Testis (tissue), 2 donors: ENCODE data around the gene TNFRSF4.

Source experiments
- POLR2A ChIP-seq: fragments of 450-650 bp; IDR thresholded peaks from one replicate; pipeline ENCODE4 v1.6.1; 2017; ENCODE audit warnings: antibody characterized with exemption, mild to moderate bottlenecking, moderate library complexity
- TF ChIP-seq, protein P1 (sequence below), 3 experiments: fragments of 450-650 bp in 2 of 3; fragments of 200-600 bp in 1 of 3; sonication (generic) in 1 of 3; IDR thresholded peaks; one replicate each; pipeline ENCODE4 v1.5.1; 2016 to 2019; ENCODE audit warnings: antibody characterized with exemption in 3 of 3, mild to moderate bottlenecking in 2 of 3, moderate library complexity in 1 of 3

- TF ChIP-seq, protein P1, sequence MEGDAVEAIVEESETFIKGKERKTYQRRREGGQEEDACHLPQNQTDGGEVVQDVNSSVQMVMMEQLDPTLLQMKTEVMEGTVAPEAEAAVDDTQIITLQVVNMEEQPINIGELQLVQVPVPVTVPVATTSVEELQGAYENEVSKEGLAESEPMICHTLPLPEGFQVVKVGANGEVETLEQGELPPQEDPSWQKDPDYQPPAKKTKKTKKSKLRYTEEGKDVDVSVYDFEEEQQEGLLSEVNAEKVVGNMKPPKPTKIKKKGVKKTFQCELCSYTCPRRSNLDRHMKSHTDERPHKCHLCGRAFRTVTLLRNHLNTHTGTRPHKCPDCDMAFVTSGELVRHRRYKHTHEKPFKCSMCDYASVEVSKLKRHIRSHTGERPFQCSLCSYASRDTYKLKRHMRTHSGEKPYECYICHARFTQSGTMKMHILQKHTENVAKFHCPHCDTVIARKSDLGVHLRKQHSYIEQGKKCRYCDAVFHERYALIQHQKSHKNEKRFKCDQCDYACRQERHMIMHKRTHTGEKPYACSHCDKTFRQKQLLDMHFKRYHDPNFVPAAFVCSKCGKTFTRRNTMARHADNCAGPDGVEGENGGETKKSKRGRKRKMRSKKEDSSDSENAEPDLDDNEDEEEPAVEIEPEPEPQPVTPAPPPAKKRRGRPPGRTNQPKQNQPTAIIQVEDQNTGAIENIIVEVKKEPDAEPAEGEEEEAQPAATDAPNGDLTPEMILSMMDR (IDR thresholded peaks at IDR 0.05), result no peak
- no peak for TF ChIP-seq POLR2A
These were observed 50.3 kb downstream of the TNFRSF4 start for GRCh38 chr1:1163538-1164070.
